Ovary (tissue), 3 donors: Measurements from ENCODE around the gene ADGRE3.

Source experiments
- CTCF ChIP-seq, 3 donors: fragments of 450-650 bp in 2 of 3; fragments of 200-600 bp in 1 of 3; IDR thresholded peaks; one replicate each; pipeline versions ENCODE4 v1.5.1 to v1.8.0; 2016 to 2022; ENCODE audit warnings: antibody characterized with exemption in 3 of 3, mild to moderate bottlenecking in 1 of 3
- POLR2A ChIP-seq: fragments of 450-650 bp; IDR thresholded peaks from one replicate; pipeline ENCODE4 v1.6.1; 2017; ENCODE audit warnings: antibody characterized with exemption, mild to moderate bottlenecking, moderate library complexity
- donor health status: DM: no; HTN: no; CAD: no.

- TF ChIP-seq CTCF (IDR thresholded peaks at IDR 0.05) (no peak), POLR2A (no peak)
These were observed 44.5 kb upstream of the ADGRE3 start for GRCh38 chr19:14719162-14719561.
